Parathyroid adenoma (tissue), 2 donors: Measurements from ENCODE around the gene DCLK1.

ENCODE experiments used
- H2AFZ ChIP-seq: fragments of 300-600 bp; sonication (generic); one replicate; pipeline ENCODE4 v1.7.0; 2017; ENCODE audit warnings: antibody characterized with exemption, mild to moderate bottlenecking
- H3K27ac ChIP-seq: fragments of 300-600 bp; sonication (generic); one replicate; pipeline ENCODE4 v1.7.0; 2017
- H3K27me3 ChIP-seq: fragments of 300-600 bp; sonication (generic); one replicate; pipeline ENCODE4 v1.7.0; 2017; ENCODE audit warnings: low read length; ENCODE audit not compliant: control insufficient read depth, insufficient read depth
- H3K36me3 ChIP-seq: fragments of 300-600 bp; sonication (generic); one replicate; pipeline ENCODE4 v1.7.0; 2017; ENCODE audit warnings: low read length; ENCODE audit not compliant: control insufficient read depth, insufficient read depth
- H3K4me1 ChIP-seq: fragments of 300-600 bp; sonication (generic); one replicate; pipeline ENCODE4 v1.7.0; 2017; ENCODE audit warnings: control low read depth
- H3K4me2 ChIP-seq: fragments of 300-600 bp; sonication (generic); one replicate; pipeline ENCODE4 v1.7.0; 2017; ENCODE audit warnings: low read length
- H3K4me3 ChIP-seq: fragments of 300-600 bp; sonication (generic); one replicate; pipeline ENCODE4 v1.7.0; 2017; ENCODE audit warnings: low read depth, low read length
- H3K79me2 ChIP-seq: fragments of 300-600 bp; sonication (generic); one replicate; pipeline ENCODE4 v1.7.0; 2017; ENCODE audit warnings: control low read depth
- H3K9ac ChIP-seq: fragments of 300-600 bp; sonication (generic); one replicate; pipeline ENCODE4 v1.7.0; 2017; ENCODE audit warnings: mild to moderate bottlenecking
- H3K9me3 ChIP-seq: fragments of 300-600 bp; sonication (generic); one replicate; pipeline ENCODE4 v1.7.0; 2017; ENCODE audit warnings: low read length; ENCODE audit not compliant: control insufficient read depth
- TF ChIP-seq, protein P1 (sequence below): fragments of 300-600 bp; sonication (generic); IDR thresholded peaks from one replicate; pipeline ENCODE4 v1.7.0; 2017; ENCODE audit warnings: antibody characterized with exemption, mild to moderate bottlenecking
- donor health status: primary hyperparathyroidism.

The DCLK1 gene

DNA sequence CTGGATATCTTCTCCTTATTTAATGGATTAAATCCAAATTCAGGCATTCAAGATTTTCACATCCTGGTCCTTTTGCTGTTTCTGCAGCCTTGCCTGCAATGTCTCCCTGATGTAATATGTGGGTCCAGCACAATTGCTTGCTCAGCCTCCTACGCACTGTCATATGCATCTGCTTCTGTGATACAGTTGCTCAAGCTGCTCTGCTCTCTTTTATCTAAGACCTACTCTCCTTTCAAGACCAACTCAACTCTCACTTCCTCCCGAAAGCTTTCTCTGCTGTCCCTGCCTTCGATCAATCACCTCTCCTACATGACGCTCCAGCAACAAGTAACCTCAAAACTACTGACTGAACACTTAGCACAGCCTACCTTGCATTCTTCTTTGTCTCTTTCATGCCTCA, 138.2 kb downstream of the DCLK1 start:
- Histone ChIP-seq H3K9ac (no peak overlapping the region), H3K4me2 (no peak overlapping the region), H2AFZ (peak overlapping the region; percentile 50), H3K36me3 (no peaks in the 10 kb centered on the region), H3K4me1 (peaks cover 14% of the 10 kb centered on the region), H3K79me2 (no peaks in the 10 kb centered on the region), H3K27ac (peak overlapping the region; percentile 74), H3K4me3 (no peak overlapping the region), H3K27me3 (no peaks in the 10 kb centered on the region), H3K9me3 (no peaks in the 10 kb centered on the region)
- TF ChIP-seq, protein P1, sequence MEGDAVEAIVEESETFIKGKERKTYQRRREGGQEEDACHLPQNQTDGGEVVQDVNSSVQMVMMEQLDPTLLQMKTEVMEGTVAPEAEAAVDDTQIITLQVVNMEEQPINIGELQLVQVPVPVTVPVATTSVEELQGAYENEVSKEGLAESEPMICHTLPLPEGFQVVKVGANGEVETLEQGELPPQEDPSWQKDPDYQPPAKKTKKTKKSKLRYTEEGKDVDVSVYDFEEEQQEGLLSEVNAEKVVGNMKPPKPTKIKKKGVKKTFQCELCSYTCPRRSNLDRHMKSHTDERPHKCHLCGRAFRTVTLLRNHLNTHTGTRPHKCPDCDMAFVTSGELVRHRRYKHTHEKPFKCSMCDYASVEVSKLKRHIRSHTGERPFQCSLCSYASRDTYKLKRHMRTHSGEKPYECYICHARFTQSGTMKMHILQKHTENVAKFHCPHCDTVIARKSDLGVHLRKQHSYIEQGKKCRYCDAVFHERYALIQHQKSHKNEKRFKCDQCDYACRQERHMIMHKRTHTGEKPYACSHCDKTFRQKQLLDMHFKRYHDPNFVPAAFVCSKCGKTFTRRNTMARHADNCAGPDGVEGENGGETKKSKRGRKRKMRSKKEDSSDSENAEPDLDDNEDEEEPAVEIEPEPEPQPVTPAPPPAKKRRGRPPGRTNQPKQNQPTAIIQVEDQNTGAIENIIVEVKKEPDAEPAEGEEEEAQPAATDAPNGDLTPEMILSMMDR, result no peak

DNA sequence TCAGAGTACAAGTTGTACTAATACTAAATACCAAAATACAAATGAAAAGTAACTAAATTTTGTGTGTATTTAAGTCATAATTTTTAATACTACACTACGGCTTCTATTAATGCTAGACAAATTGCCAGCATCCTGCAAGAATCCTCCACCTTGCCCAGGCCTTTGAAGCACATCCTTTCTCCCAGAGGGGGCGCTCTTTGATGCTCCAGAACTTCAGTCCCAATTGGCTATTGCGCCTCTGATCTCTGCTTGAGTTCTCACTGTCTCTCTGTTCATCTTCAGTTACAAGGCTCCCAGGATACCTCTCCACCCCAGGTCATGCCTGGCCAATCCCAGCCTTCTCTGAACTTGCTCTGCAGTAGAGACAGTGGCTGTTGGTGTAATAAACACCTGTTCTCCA, 141.0 kb downstream of the DCLK1 start:
- TF ChIP-seq, protein P1, result no peak
- Histone ChIP-seq H3K27ac (no peak overlapping the region), H3K9me3 (no peaks in the 10 kb centered on the region), H2AFZ (no peak overlapping the region), H3K4me3 (no peak overlapping the region), H3K4me2 (no peak overlapping the region), H3K79me2 (no peaks in the 10 kb centered on the region), H3K36me3 (no peaks in the 10 kb centered on the region), H3K4me1 (peaks cover 17% of the 10 kb centered on the region), H3K27me3 (no peaks in the 10 kb centered on the region), H3K9ac (no peak overlapping the region)

DNA sequence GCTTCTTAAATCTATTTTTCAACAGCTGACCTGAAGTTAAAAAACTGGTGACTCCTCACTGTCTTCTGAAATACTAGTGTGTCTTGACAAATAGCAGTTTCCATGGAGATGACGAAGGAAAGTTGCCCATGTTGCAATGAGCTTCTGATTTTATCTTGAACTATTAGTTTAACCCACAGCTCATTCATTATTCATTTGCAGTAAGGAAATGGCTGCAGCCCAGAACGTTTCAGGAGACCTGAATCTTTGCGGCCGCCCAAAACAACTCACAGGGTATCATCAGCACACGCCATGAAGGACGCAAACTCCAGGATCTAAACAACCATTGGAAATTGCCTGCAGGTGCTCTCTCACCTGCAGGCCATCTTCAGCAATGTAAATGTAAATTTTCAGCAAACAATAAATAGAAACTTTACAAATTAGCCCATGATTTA, 142.5 kb downstream of the DCLK1 start:
- no peak overlapping the region for H3K4me2 ChIP-seq
- no peak overlapping the region for H3K9ac ChIP-seq
- H3K27me3 ChIP-seq, result no peaks in the 10 kb centered on the region
- no peaks in the 10 kb centered on the region for H3K79me2 ChIP-seq
- H3K4me1 ChIP-seq, result peaks cover 17% of the 10 kb centered on the region
- H3K36me3 ChIP-seq, result no peaks in the 10 kb centered on the region
- peak overlapping the region; percentile 61 for H3K27ac ChIP-seq
- TF ChIP-seq, protein P1, result no peak
- peak overlapping the region; percentile 6 for H2AFZ ChIP-seq
- no peaks in the 10 kb centered on the region for H3K9me3 ChIP-seq
- no peak overlapping the region for H3K4me3 ChIP-seq

DNA sequence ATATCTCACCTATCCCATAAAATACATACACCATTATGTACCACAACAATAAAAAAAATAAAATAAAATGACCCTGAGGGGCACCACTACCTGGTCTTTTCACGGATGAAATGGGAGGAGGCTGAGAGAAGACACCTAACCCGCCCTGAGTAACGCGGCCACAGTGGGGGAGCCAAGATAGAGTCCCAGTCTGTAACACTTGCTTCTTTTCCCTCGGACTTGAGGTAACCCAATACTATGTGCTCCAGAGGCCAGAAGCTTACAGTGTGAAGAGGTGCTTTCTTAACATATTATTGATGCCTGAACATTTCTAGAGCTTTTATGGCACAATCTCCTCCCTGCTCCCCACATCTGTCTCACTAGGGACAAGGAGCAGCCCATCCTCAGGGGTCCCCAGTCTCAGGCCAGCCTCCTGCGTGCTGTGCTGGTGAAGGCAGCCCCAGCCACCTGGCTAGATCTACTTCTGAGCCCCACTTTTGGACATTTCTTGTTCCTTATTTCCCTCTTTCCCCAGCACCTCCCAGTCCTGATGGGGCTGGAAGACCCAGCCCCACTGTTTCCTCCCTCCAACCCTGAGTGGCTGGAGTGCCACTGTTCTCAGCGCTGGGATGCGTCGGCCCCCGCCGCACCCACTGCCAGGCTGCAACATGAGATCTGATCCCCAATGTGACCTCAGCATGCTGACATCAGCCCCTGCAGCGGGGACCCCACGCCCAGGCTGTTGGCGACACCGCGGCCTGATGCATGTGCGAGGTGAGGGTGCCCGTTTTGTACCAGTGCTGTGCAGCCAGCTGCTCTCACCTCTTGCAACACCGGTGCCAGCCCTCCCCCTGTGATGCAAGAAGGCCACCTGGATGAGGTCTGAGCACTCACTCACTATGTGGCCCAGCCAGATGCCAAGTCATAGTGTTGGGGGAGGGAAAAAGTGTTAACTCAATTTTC, 143.3 kb downstream of the DCLK1 start:
- Histone ChIP-seq H3K27me3 (no peaks in the 10 kb centered on the region), H3K79me2 (no peaks in the 10 kb centered on the region), H3K27ac (peak overlapping the region; percentile 61), H3K4me3 (no peak overlapping the region), H3K4me1 (peaks cover 17% of the 10 kb centered on the region), H2AFZ (peak overlapping the region; percentile 45), H3K9ac (no peak overlapping the region), H3K36me3 (no peaks in the 10 kb centered on the region), H3K4me2 (no peak overlapping the region), H3K9me3 (no peaks in the 10 kb centered on the region)
- TF ChIP-seq, protein P1, result no peak
